Uterus (tissue), 4 donors: ENCODE results near the gene FBRSL1. TPM values are rescaled to one million over a fixed set of nuclear protein-coding genes. Genes with fewer than 3 reads are reported as not detected.

Experiments used
- DNase-seq, 2 donors: peaks; one replicate each; pipeline ENCODE4 v3.0.0-alpha.2; 2019 to 2020
- H3K27ac ChIP-seq, 2 donors: fragments of 200-600 bp; sonication (generic); 1 replicate in 1 of 2; 2 replicates in 1 of 2; pipeline ENCODE4 v1.5.1; 2016 to 2018
- H3K27me3 ChIP-seq, 2 donors: fragments of 200-600 bp; sonication (generic); one replicate each; pipeline ENCODE4 v1.5.1; 2018 to 2019; ENCODE audit warnings: control low read depth in 1 of 2
- H3K36me3 ChIP-seq, 2 donors: fragments of 200-600 bp; sonication (generic); one replicate each; pipeline ENCODE4 v1.5.1; 2019; ENCODE audit warnings: control low read depth in 1 of 2
- H3K4me1 ChIP-seq, 2 donors: fragments of 200-600 bp; sonication (generic); one replicate each; pipeline ENCODE4 v1.5.1; 2018 to 2019; ENCODE audit warnings: control low read depth in 1 of 2
- H3K4me3 ChIP-seq, 2 donors: fragments of 200-600 bp; sonication (generic); 1 replicate in 1 of 2; 2 replicates in 1 of 2; pipeline ENCODE4 v1.5.1; 2018 to 2019; ENCODE audit warnings: mild to moderate bottlenecking in 1 of 2
- H3K9me3 ChIP-seq, 2 donors: fragments of 200-600 bp; sonication (generic); one replicate each; pipeline ENCODE4 v1.5.1; 2019; ENCODE audit warnings: control low read depth in 1 of 2
- POLR2A ChIP-seq, 2 donors: fragments of 450-650 bp; IDR thresholded peaks; one replicate each; pipeline ENCODE4 v1.6.1; 2016; ENCODE audit warnings: antibody characterized with exemption in 2 of 2, mild to moderate bottlenecking in 1 of 2, moderate library complexity in 1 of 2
- intact Hi-C: fragments of 100-400 bp; cut with DNase I; formaldehyde crosslinking; loops from one replicate; pipeline ENCODE4 v1.15.1; 2023; ENCODE audit warnings: low total_unique reads
- total RNA-seq, 4 donors: library from RNA; depleted of rRNA in 3 of 4; stranded (reverse); fragments of >200 nt in 3 of 4; gene quantifications; one replicate each; pipeline versions ENCODE4 v1.1.0 to v1.2.4, GENCODE V29; 2014 to 2023
- TF ChIP-seq, protein P1 (sequence below), 4 experiments: fragments of 200-600 bp in 2 of 4; fragments of 450-650 bp in 2 of 4; sonication (generic) in 2 of 4; IDR thresholded peaks; one replicate each; pipeline ENCODE4 v1.5.1; 2016 to 2019; ENCODE audit warnings: antibody characterized with exemption in 4 of 4, mild to moderate bottlenecking in 2 of 4, moderate library complexity in 1 of 4
- donor health status: DM: yes; HTN: yes; CAD: no.

The FBRSL1 gene
- total RNA-seq, 4 donors from 2014 or later = 2.9 to 59.1 (median 31.8) TPM

DNA sequence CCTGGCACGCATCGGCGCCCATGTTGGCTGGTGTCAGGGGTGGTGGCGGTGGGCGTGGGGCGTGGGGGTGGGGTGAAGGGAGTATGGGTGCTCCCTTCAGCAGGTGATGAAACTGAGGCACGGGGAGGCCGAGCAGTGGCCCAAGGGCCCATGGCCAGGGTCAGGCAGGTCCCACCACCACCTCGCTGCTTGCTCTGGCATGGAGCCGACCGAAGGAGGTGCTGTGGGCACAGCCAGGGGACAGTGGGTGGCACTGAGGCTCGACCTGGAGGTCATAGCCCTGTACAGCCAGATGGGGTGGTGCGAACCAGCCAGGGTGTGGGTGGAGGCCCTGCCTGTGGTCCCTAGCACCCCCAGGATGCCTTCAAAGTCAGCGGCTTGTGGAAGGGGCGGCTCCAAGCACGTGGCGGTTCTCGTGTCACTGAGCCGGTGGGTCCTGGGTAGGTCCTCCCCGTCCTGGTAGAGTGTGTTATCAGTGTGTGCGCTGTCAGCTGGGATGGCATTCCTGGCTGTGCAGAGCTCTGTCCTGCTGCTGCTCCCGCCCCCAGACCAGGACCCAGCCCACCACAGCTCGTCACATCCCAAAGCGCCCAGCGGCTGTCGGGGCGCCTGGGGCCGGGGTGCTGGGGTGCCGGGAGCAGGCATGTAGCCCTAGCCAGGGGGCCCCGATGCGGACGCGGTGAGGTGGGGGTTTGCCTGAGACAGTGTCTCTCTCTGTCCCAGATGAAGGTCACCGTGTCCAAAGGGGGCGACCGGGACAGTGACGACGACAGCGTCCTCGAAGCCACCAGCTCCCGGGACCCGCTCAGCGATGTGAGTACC is 35.3 kb downstream of the FBRSL1 start:
- Histone ChIP-seq H3K4me1 (no peaks in the 10 kb centered on the region), H3K36me3 (no peaks in the 10 kb centered on the region), H3K27me3 (no peaks in the 10 kb centered on the region), H3K9me3 (no peaks in the 10 kb centered on the region), H3K27ac (no peak overlapping the region), H3K4me3 (no peak overlapping the region)
- intact Hi-C loops = no loop called here
- TF ChIP-seq POLR2A (IDR thresholded peaks at IDR 0.05) = no peak
- TF ChIP-seq, protein P1, sequence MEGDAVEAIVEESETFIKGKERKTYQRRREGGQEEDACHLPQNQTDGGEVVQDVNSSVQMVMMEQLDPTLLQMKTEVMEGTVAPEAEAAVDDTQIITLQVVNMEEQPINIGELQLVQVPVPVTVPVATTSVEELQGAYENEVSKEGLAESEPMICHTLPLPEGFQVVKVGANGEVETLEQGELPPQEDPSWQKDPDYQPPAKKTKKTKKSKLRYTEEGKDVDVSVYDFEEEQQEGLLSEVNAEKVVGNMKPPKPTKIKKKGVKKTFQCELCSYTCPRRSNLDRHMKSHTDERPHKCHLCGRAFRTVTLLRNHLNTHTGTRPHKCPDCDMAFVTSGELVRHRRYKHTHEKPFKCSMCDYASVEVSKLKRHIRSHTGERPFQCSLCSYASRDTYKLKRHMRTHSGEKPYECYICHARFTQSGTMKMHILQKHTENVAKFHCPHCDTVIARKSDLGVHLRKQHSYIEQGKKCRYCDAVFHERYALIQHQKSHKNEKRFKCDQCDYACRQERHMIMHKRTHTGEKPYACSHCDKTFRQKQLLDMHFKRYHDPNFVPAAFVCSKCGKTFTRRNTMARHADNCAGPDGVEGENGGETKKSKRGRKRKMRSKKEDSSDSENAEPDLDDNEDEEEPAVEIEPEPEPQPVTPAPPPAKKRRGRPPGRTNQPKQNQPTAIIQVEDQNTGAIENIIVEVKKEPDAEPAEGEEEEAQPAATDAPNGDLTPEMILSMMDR (IDR thresholded peaks at IDR 0.05) = no peak
- DNase-seq = no peak

DNA sequence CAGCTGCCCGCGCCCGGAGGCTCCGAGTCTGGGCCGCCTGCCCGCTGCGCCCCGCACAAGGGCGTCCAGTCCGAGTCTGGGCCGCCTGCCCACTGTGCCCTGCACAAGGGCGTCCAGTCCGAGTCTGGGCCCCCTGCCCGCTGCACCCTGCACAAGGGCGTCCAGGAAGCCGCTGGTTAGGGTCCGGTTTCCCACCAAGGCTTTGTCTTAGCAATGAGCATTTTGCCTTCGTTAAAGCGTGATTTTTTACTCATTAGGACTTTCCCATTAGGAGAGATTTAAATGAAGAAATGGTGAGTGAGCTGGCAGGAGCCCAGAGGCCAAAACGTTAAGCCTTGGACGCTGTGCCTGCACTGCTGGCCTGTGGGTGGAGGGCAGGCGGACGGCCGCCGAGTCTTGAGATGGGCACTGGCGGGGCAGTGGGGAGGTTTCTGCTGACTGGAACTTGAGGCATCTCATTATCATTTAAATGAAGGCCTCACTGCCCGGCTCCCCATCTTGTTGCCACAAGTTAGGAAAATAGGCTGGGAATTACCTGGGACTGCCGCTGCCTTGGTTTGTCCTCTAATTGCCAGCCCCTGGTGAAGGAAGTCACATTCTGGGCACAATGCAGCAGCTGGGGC is 36.0 kb downstream of the FBRSL1 start:
- no peak overlapping the region for H3K4me3 ChIP-seq
- H3K36me3 ChIP-seq = no peaks in the 10 kb centered on the region
- H3K9me3 ChIP-seq = no peaks in the 10 kb centered on the region
- TF ChIP-seq POLR2A (IDR thresholded peaks at IDR 0.05) = no peak
- TF ChIP-seq, protein P1 (IDR thresholded peaks at IDR 0.05) = no peak
- no peak for DNase-seq
- intact Hi-C loops = no loop called here
- no peaks in the 10 kb centered on the region for H3K4me1 ChIP-seq
- H3K27me3 ChIP-seq = no peaks in the 10 kb centered on the region
- H3K27ac ChIP-seq = no peak overlapping the region

DNA sequence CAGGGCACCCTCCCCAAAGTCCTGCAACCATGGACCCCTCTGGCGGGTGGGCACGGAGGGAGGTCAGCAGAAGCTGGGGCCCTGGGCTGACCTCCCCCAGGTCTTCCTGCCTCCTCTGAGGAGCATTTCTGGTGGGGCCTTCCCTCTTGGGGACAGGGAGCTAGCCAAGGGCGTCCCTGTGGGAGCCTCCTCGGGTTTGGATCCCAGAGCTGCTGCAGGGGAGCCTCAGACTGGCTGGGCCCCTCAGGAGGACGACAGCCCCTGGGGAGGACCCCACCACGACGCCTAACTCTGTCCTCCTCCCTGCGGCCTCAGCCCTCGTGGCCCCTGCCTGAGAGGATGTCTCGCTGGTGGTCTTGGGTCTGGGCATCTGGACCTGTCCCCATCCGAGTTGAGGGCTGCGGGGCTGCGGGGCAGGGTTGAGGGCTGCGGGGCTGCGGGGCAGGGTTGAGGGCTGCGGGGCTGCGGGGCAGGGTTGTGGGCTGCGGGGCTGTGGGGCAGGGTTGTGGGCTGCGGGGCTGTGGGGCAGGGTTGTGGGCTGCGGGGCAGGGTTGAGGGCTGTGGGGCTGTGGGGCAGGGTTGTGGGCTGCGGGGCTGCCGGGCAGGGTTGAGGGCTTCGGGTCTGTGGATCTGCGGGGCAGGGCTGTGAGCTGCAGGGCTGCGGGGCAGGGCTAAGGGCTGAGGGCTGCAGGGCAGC is 37.4 kb downstream of the FBRSL1 start:
- Histone ChIP-seq H3K36me3 (no peaks in the 10 kb centered on the region), H3K9me3 (no peaks in the 10 kb centered on the region), H3K27me3 (no peaks in the 10 kb centered on the region), H3K27ac (no peak overlapping the region), H3K4me1 (no peaks in the 10 kb centered on the region), H3K4me3 (no peak overlapping the region)
- intact Hi-C loops = no loop called here
- DNase-seq = no peak
- TF ChIP-seq POLR2A (IDR thresholded peaks at IDR 0.05) = no peak
- TF ChIP-seq, protein P1 (IDR thresholded peaks at IDR 0.05) = no peak

DNA sequence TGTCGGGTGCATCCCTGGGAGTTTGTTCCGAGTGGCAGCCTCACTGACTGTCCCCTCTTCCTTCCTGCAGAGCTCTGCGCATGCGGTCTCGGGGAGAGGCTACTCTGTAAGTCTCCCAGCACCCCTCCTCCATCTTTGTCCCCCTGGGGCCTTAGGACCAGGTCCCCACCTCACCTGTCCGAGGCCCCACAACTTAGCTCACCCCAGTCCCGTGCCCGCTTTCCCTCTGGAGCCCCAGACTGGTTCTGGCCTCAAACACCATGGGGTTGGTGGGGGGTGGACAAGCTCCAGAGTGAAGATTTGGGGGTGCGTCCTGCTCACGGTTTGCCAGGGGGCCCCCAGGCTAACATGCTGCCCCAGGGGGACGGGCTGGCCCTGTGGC is 37.9 kb downstream of the FBRSL1 start:
- Histone ChIP-seq H3K36me3 (no peaks in the 10 kb centered on the region), H3K27ac (no peak overlapping the region), H3K27me3 (no peaks in the 10 kb centered on the region), H3K9me3 (no peaks in the 10 kb centered on the region), H3K4me3 (no peak overlapping the region), H3K4me1 (no peaks in the 10 kb centered on the region)
- no peak for DNase-seq
- TF ChIP-seq POLR2A (IDR thresholded peaks at IDR 0.05) = no peak
- TF ChIP-seq, protein P1 (IDR thresholded peaks at IDR 0.05) = no peak
- intact Hi-C loops = no loop called here
